GM10266 (cell line): Measurements from ENCODE around the gene SEMA6B.
A peak's percentile ranks its signal among the peaks of the same experiment; 100 is the strongest.
"Not testable (repeated sequence)": the region's sequence is repeated elsewhere in the genome, so short reads cannot be mapped to it uniquely, and the experiment has no call there.

Experiments
- DNase-seq: peaks from one replicate; pipeline ENCODE4 v3.0.0; 2012; ENCODE audit errors: extremely low spot score
- TF ChIP-seq, protein P1 (sequence below): IDR thresholded peaks from 2 replicates; pipeline ENCODE4 v1.5.1; 2012; ENCODE audit warnings: mild to moderate bottlenecking, low read depth; ENCODE audit not compliant: control insufficient read depth, insufficient read depth; ENCODE audit errors: missing control alignments

The SEMA6B gene

DNA sequence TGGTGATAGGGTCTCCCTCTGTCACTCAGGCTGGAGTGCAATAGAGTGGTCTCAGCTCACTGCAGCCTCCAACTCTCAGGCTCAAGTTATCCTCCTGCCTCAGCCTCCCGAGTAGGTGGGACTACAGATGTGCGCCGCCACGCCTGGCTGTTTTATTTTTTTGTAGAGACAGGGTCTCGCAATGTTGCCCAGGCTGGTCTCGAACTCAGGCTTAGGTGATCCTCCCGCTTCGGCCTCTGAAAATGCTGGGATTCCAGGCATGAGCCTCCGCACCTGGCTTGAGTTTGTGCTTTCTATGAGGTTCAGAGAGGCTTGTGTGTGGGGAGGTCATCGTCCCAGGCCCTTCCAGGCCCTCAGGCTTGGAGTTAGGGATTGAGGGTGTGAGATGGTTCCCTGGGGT, 40.6 kb upstream of the SEMA6B start:
- DNase-seq: no peak
- TF ChIP-seq, protein P1, sequence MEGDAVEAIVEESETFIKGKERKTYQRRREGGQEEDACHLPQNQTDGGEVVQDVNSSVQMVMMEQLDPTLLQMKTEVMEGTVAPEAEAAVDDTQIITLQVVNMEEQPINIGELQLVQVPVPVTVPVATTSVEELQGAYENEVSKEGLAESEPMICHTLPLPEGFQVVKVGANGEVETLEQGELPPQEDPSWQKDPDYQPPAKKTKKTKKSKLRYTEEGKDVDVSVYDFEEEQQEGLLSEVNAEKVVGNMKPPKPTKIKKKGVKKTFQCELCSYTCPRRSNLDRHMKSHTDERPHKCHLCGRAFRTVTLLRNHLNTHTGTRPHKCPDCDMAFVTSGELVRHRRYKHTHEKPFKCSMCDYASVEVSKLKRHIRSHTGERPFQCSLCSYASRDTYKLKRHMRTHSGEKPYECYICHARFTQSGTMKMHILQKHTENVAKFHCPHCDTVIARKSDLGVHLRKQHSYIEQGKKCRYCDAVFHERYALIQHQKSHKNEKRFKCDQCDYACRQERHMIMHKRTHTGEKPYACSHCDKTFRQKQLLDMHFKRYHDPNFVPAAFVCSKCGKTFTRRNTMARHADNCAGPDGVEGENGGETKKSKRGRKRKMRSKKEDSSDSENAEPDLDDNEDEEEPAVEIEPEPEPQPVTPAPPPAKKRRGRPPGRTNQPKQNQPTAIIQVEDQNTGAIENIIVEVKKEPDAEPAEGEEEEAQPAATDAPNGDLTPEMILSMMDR: no peak

DNA sequence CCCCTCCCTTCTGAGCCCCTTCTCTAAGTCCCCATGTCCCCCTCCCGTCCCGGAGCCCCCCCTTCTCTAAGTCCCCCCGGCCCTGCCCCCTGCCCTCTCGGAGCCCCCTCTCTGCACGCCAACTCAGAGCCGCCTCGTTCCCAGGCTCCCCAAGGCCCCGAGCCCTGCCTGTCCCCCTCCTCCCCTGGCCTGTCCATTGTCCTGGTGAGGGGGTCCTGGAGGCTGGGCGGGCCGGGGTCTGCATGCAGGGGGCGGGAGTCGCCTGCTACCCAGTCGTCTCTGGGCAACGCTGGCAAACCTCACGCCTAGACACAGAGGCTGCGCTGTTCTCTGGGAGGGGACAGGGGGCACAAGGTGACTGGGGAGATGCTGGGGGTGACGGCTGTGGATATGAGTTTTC, 39.2 kb upstream of the SEMA6B start:
- DNase-seq: no peak
- TF ChIP-seq, protein P1: no peak

DNA sequence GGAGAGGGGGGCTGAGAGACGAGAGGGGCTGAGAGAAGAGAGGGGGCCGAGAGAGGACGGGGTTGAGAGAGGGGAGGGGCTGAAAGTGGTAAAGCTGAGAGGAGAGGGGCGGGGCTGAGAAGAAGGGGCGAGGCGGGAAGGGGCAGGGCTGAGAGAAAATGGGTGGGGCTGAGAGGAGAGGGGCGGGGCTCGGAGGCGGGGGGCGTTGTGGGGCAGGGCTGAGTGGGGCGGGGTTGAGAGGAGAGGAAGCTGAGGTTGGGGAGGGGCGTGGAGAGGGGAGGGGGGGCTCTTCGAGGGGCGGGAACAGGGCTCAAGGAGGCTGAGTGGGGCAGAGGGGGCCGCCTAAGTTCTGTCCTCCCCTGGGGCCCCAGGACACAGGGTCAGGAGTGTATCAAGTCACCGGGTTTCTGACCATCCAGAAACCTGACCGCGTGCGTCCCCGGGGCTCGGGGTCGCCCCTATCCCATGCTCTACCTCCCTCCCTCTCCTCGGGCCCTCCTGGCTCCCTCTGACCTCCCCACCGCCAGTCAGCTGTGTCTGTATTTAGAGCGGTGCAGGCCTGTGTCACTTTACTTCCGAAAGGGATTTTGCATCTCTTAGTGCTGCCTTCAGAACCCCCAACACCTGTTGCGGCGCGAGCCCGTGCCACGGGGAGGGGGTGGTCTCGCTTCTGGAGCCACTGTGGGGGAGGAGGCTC, 38.6 kb upstream of the SEMA6B start:
- TF ChIP-seq, protein P1: no peak
- DNase-seq: peak; percentile 89

DNA sequence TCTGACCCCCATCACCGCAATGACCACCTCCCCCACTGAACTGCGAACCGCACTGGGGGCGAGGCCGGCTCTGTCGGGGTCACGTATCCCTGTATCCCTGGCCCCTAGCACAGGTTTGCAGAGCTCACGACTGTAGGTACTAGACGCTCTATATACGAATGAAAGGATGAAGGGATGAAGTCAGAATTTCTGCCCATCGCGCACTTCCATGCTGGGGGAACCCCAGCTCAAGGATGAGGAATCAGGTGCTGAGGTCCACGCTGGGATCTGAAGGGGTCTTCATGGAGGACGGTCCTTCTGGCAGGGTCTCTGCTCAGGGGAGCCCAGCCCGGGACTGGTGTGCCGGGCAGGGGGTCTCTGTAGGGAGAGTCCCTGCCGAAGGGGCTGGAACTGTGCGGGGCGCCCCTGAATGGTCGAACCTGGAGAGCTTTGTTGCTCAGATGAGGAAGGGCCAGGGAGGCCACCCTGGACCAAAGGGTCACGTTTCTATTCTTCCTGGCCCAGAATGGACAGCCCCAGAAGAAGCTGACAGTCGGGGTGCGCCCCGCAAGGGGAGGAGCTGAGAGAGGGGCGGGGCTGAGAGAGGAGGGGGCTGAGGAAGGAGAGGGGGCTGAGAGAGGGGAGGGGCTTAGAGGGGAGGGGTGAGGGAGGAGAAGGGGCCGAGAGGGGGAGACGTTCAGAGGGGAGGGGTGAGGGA, 37.9 kb upstream of the SEMA6B start:
- peak; percentile 77 for DNase-seq
- TF ChIP-seq, protein P1: no peak

DNA sequence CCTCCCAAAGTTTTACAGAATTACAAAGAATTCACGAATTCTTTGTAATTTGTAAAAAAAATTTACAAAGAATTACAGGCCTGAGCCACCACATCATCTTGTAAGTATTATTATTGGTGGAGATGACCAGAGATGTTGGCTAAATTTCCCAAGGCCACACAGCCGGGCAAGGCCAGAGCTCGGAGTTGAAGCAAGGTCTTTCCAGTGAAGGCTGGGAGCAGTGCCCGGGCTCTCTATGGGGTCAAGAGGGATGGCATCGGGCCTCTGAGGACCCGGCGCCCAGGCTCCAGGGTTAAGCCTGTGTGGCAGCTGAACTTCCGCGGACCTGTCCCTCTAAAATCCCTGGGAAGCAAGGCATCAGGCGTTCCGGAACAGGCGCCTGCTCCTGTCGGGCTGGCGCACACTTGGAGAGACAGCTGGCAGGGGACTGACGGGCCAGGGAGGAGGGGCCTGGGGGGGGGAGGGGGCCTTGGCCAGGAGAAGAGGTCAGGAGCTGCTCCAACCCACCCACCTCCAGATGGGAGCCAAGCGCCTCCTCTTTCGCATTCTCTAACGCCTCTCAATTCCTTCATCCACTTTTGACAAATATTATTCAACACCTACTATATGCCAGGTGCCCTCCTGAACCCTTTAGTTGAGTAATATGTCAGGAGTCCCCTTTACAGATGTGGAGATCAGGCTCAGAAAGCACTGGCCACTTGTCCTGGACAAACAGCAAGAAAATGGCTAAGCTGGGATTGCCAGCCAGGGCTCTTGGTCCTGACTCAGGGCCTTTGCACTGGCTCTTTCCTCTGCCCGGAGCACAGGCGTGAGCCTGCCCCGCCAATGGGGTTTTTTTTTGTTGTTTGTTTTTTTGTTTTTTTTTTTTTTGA, 36.8 kb upstream of the SEMA6B start:
- TF ChIP-seq, protein P1: no peak
- no peak for DNase-seq

DNA sequence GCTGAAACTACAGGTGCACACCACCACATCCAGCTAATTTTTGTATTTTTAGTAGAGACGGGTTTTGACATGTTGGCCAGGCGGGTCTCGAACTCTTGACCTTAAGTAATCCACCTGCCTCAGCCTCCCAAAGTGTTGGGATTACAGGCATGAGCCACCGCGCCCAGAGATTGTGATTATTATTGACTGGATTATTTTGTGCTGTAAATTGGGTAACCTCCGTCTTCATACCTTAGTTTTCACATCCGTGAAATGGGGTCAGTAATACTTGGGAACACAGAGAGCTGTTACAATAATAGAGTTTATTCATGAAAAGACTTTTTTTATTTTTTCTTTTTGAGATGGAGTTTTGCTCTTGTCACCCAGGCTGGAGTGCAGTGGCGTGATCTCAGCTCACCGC, 35.7 kb upstream of the SEMA6B start:
- DNase-seq: not testable (repeated sequence)

DNA sequence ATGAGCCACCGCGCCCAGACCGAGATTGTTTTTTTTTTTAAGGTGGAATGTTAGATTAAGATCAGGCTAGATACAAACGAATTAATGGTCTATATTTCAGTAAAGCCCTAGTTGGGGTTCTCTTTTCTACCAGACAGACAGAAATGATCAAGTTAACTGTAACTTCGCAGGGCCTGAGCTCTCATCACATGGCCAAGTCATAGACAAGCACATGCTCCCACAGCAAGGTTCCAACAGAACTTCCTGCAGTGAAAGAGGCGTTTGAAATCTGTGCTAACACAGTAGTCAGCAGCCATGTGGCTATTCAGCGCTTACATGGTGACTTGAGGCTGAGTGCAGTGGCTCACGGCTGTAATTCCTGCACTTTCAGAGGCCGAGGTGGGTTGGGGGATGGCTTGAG, 34.7 kb upstream of the SEMA6B start:
- TF ChIP-seq, protein P1: no peak
- no peak for DNase-seq
